ENCODE measurements around the gene RHNO1.
A peak's percentile ranks its signal among the peaks of the same experiment; 100 is the strongest.

RHNO1 gene

DNA sequence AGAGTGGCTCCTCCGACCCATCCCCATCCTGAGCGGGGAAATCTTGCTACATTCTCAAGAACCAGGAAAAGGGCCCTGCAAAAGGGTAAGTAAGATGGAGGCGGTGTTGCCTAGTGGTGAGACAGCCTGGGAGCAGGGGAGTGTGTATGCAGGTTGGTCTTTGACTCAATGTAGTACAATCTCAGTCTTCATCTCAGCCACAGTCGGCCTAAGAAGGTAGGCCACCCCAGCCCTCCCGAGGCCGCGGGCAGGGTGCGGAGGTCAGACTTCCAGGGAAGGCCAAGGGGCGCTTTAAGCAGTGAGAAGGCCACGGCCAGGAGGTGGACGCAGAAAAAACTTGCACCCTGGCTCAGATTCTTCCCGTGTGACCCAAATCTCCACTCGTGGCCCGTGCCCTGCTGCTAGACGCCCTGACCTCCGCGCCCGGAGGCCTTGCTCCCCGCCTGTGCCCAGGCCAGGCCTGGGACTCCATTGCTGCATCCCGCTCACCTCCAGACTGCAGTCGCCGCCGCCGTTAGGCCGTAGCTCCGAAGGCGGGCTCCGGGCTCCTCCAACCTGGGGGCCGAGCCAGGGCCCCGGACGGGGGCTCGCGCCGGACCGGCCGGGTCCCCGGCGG lies 484 bp upstream of the RHNO1 start:
- in situ Hi-C loops (cut with MboI; ENCODE audit: low sequenced_read_pairs, unreplicated experiment): no loop called here
- peak; percentile 59 for DNase-seq (ENCODE audit: low spot score)
- TF ChIP-seq, protein P1, sequence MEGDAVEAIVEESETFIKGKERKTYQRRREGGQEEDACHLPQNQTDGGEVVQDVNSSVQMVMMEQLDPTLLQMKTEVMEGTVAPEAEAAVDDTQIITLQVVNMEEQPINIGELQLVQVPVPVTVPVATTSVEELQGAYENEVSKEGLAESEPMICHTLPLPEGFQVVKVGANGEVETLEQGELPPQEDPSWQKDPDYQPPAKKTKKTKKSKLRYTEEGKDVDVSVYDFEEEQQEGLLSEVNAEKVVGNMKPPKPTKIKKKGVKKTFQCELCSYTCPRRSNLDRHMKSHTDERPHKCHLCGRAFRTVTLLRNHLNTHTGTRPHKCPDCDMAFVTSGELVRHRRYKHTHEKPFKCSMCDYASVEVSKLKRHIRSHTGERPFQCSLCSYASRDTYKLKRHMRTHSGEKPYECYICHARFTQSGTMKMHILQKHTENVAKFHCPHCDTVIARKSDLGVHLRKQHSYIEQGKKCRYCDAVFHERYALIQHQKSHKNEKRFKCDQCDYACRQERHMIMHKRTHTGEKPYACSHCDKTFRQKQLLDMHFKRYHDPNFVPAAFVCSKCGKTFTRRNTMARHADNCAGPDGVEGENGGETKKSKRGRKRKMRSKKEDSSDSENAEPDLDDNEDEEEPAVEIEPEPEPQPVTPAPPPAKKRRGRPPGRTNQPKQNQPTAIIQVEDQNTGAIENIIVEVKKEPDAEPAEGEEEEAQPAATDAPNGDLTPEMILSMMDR (IDR thresholded peaks at IDR 0.05; ENCODE audit: borderline replicate concordance, control extremely low read depth, extremely low read depth, insufficient read depth, missing control alignments): no peak

DNA sequence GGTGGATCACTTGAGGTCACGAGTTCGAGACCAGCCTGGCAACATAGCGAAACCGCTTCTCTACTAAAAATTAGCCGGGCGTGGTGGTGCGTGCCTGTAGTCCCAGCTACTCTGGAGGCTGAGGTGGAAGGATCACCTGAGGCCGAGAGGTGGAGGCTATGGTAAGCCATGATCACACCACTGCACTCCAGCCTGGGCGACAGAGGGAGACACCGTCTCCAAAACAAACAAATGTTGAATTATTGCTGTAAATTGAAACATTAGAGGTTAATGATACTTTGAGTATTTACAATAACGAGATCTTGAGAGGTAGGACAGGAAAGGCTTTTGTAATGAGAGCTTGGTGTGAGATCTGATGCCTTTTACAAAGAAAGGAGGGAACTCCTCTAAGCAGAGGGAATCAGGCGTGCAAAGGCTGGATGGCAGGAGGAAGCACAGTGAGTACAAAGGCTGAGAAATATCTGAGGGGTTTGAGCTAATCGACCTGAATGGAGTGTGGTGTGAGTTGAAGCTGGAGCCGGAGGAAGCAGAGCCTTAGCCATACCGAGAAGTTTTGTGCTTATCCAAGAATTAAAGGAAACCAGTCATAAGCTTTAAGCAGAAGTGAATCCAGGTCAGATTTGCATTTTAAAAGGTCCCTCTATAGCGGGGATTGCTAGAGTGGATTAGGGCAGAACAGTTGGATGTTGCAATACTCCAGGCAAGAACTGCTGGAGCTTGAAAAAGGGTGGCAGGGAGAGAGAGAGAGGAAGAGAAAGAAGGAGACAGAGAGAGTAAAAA lies 1.1 kb downstream of the RHNO1 start:
- TF ChIP-seq, protein P1 (IDR thresholded peaks at IDR 0.05; ENCODE audit: borderline replicate concordance, control extremely low read depth, extremely low read depth, insufficient read depth, missing control alignments): no peak
- DNase-seq (ENCODE audit: low spot score): no peak
- in situ Hi-C loops (cut with MboI; ENCODE audit: low sequenced_read_pairs, unreplicated experiment): no loop called here

DNA sequence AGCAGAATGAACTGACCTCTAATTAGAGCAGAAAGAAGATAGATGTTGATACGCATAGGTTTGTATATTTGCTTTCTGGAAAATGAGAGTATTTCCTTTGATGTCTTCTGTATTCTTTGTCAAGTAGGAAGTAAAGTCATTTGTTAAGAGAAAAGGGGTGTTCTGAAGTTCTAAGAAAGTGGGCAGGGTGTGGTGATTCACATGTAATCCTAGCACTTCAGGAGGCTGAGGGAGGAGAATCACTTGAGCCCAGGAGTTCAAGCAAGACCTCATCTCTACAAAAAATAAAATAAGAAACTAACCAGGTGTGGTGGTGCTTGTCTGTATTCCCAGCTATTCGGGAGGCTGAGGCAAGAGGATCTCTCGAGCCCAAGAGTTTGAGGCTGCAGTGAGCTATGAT lies 2.8 kb downstream of the RHNO1 start:
- TF ChIP-seq, protein P1 (IDR thresholded peaks at IDR 0.05; ENCODE audit: borderline replicate concordance, control extremely low read depth, extremely low read depth, insufficient read depth, missing control alignments): no peak
- DNase-seq (ENCODE audit: low spot score): no peak
- in situ Hi-C loops (cut with MboI; ENCODE audit: low sequenced_read_pairs, unreplicated experiment): no loop called here

GRCh38 chr12:2884810-2885209 lies 7.8 kb downstream of the RHNO1 start:
- in situ Hi-C loops (cut with MboI; ENCODE audit: low sequenced_read_pairs, unreplicated experiment): no loop called here
- DNase-seq (ENCODE audit: low spot score): no peak

DNA sequence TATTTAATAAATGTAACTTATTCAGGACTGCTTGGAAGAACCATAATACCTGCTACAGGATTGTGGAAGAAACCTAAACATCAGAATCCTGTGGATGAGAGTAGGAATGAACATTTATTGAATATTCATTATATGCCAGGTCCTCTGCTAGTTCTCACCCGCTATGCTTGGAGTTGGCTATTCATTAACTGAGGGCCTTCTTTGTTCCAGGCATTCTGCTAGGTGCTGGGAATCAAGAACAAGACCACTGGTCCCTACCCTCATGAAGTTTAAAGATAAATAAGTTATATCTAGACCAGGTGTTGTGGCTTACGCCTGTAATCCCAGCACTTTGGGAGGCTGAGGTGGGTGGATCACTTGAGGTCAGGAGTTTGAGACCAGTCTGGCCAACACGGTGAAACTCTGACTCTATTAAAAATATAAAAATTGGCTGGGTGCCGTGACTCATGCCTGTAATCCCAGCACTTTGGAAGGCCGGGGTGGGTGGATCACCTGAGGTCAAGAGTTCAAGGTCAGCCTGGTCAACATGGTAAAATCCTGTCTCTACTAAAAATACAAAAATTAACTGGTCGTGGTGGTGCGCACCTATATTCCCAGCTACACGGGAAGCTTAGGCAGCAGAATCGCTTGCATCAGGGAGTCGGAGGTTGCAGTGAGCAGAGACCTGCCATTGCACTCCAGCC lies 9.9 kb downstream of the RHNO1 start:
- in situ Hi-C loops (cut with MboI; ENCODE audit: low sequenced_read_pairs, unreplicated experiment): no loop called here
- TF ChIP-seq, protein P1 (IDR thresholded peaks at IDR 0.05; ENCODE audit: borderline replicate concordance, control extremely low read depth, extremely low read depth, insufficient read depth, missing control alignments): no peak
- no peak for DNase-seq (ENCODE audit: low spot score)

More at GRCh38 chr12:2884810-2885209, 7.8 kb downstream of the RHNO1 start:
- TF ChIP-seq, protein P1 (IDR thresholded peaks at IDR 0.05; ENCODE audit: borderline replicate concordance, control extremely low read depth, extremely low read depth, insufficient read depth, missing control alignments): no peak

- DNase-seq (ENCODE audit: low spot score): no peak
- TF ChIP-seq, protein P1 (IDR thresholded peaks at IDR 0.05; ENCODE audit: borderline replicate concordance, control extremely low read depth, extremely low read depth, insufficient read depth, missing control alignments): no peak
- in situ Hi-C loops (cut with MboI; ENCODE audit: low sequenced_read_pairs, unreplicated experiment): no loop called here
These were observed 13.0 kb downstream of the RHNO1 start for GRCh38 chr12:2890001-2890387.

Data from GM13976 (cell line).